AG09309 (cell line): ENCODE results near the gene DMAC2L.
A peak's percentile ranks its signal among the peaks of the same experiment; 100 is the strongest.

Experiments used
- DNase-seq: peaks from one replicate; pipeline ENCODE4 v3.0.0-alpha.2; 2010; ENCODE audit warnings: low read depth
- H3K4me3 ChIP-seq: 2 replicates; pipeline ENCODE4 v1.5.1; 2011; ENCODE audit warnings: mild to moderate bottlenecking, low read depth, low read length, moderate library complexity; ENCODE audit not compliant: control insufficient read depth
- TF ChIP-seq, protein P1 (sequence below): IDR thresholded peaks from 2 replicates; pipeline ENCODE4 v1.5.1; 2011; ENCODE audit warnings: mild to moderate bottlenecking, low read depth, low read length, inconsistent platforms; ENCODE audit not compliant: insufficient read depth, control insufficient read depth; ENCODE audit errors: missing control alignments

Gene DMAC2L

DNA sequence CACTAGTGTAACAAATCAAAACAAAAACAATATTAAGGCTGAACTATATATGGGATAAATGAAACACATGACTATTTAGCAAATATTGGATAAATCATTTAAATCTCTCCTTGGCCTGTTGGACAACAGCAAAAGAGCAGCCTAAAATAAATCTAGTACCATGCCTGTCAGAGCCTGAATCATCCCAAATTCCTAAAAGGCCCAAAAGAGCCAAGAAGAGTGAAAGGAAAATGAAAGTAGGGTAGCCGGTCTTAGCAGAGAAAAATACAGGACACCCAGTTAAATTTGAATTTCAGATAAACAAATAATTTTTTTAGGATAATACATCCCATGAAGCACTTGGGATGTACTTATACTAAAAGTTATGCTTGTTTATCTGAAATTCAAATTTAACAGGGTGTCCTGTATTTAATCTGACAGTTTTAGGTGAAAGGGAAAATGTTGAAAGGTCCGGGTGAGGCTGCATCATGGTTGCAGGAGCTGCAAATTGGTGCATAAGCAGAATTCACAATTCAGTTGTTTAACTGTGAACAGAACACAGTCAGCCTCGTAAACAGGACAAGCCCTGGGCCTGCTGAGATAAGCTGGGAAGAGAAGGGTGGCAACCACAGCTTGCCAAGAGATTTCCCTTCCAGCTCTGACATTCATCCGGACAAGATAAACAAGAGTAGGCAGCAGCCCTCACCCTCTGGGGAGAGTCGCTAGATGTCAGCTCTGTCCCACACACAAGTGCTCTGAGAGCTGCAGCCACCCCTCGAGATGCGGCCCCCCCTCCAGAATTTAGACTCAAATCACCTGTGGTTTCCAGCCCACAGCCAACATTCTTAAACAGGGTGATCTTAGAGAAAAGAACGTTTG is 30.3 kb downstream of the DMAC2L start:
- no peak overlapping the region for H3K4me3 ChIP-seq
- TF ChIP-seq, protein P1, sequence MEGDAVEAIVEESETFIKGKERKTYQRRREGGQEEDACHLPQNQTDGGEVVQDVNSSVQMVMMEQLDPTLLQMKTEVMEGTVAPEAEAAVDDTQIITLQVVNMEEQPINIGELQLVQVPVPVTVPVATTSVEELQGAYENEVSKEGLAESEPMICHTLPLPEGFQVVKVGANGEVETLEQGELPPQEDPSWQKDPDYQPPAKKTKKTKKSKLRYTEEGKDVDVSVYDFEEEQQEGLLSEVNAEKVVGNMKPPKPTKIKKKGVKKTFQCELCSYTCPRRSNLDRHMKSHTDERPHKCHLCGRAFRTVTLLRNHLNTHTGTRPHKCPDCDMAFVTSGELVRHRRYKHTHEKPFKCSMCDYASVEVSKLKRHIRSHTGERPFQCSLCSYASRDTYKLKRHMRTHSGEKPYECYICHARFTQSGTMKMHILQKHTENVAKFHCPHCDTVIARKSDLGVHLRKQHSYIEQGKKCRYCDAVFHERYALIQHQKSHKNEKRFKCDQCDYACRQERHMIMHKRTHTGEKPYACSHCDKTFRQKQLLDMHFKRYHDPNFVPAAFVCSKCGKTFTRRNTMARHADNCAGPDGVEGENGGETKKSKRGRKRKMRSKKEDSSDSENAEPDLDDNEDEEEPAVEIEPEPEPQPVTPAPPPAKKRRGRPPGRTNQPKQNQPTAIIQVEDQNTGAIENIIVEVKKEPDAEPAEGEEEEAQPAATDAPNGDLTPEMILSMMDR, result peak; percentile 64
- peak; percentile 59 for DNase-seq

DNA sequence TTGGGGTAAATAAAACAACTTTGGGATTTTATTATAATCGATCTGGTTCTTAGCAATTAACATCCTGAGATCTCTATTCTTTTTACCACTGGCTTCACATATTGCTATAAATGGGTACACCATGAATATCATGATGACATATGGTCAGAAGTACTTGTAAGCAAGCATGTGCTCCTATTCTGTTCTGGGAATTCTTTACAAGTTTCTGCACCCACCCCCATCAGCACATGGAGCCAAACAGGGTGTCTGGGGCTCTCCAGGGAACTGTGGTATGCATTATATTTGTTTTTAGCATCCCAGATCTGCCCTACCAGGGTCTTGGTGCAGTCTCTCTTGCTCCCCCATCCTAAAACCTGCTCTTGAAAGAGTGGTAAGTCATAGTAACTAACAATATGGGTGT is 31.3 kb downstream of the DMAC2L start:
- TF ChIP-seq, protein P1, result no peak
- no peak overlapping the region for H3K4me3 ChIP-seq
- no peak for DNase-seq

DNA sequence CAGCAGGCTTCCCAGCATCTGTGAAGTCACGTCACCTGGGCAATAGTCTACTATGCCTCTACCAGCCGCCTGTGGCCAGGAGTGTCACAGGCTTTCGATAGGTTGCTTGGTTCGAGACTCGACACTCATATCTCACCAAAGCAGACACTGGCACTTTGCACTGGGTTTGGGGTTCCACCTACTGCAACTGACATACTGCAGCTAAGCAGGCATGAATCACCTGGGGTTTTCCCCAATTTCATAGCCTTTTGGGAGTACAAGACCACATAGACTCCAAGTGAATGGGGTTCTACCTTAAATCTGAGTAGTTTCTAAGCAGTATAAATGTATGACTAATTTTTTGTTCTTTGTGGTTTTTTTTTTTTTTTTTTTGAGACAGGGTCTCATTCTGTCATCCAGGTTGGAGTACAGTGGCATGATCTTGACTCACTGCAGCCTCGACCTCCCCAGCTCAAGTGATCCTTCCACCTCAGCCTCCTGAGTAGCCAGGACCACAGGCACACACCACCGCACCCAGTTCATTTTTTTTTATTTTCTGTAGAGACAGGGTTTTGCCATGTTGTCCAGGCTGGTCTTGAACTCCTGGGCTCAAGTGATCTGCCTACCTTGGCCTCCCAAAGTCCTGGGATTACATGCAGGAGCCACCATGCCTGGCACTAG is 32.1 kb downstream of the DMAC2L start:
- TF ChIP-seq, protein P1, result no peak
- no peak for DNase-seq

DNA sequence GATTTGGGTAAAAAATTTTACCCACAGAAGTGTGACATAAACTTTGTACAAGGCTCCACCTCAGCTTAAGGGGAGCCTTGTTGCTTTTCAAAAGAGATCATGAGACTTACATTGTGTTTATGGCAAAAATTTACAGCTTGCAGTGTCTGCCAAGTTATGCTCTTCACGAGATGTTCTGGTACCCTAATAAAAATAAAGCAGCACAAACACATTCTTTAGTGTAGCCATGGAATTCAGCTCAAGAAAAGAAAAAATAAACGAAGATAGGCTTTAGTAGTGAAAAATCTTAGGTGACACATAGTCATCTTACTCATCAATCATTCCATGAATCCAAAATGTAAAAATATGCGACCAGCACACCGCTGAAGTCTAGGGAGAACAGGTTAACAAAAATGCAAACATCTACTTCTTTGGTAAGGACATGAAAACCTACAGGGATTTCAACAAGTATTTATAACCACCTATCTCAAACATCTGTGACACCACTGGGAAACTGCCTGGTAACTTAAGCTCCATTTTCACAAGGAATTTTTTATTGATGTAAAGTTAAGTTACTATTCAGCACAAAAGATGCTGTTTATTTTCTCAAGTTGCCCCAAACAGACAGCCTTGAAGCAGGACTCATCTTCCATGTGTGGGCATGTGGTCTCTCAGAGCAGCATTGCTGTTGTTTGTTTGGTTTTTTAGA is 32.9 kb downstream of the DMAC2L start:
- no peak overlapping the region for H3K4me3 ChIP-seq
- TF ChIP-seq, protein P1, result no peak
- DNase-seq, result peak; percentile 47

More for the DNA sequence above, 32.1 kb downstream of the DMAC2L start:
- H3K4me3 ChIP-seq, result no peak overlapping the region

DNA sequence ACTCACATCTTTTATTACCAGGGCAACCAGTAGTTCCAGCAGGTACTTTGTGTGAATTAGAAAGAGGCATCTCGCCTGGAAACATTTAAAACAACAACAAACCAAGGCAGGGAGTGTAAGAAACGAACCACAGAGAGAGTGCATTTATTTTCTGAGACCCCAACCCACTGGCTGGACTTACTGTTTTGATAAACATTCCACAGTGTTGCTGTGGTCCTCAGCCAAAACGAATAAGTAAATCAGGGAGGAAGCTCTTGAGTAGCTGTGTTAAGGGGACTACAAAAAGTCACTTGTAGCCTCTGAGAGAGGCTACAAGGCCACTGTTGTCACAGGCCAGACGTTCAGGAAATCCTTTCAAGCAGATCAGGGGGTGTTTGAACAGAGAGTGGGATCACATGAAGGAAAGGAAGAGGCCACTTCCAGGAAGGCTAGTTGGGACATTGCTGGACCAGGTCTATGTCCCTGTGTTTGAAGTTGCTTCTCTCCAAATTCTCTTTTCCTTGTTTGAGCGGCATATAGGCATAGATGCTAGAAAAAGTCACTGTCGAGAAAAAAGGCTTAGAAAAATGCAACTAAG is 33.8 kb downstream of the DMAC2L start:
- TF ChIP-seq, protein P1, result no peak

DNA sequence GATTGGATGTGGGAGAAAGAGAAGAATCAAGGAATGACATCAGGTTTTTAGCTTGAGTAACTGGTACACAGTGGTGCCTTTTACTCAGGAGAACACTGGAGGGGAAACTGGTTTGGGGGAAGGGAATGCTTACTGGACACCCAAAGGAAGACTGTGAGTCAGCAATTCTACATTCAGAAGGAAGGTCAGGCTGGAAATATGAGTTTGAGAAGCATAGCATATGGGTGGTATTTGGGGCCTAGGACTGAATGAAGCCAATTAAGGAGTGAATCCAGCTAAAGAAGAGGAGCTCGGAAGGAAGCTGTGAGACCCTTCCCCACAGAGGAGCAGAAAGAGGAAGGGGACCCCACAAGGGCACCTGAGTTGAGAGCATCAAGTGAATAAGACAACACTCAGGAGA is 35.4 kb downstream of the DMAC2L start:
- TF ChIP-seq, protein P1, result no peak
- DNase-seq, result no peak
- H3K4me3 ChIP-seq, result no peak overlapping the region

More for the DNA sequence above, 33.8 kb downstream of the DMAC2L start:
- H3K4me3 ChIP-seq, result no peak overlapping the region
- DNase-seq, result no peak
